ENCODE data around the gene JAM3. TPM values are rescaled to one million over a fixed set of nuclear protein-coding genes. Genes with fewer than 3 reads are reported as not detected.

Gene JAM3
- total and polyA plus RNA-seq, 2 of the 4 experiments (the other 2 are of a cell fraction): 38.0 to 71.5 TPM

DNA sequence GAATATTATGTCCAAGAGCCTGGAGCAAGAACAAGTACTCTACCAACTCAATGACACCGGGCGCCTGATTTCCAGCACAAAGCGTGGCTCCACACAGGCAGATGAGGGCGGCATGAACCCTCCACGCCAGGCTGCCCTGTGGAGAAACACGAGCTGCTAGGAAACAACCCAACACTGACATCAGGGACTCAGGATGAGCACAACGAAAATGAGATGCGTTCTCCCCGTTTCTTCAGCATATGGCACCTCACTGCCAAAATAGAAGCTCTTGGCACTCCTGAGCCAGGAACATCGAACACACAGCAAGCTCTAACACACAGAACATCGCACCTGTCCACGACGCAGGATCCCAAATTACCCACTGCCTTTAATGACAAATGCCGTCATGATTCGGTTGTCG lies 86.6 kb downstream of the JAM3 start:
- no peak overlapping the region for H4K5ac ChIP-seq (ENCODE audit: low read depth, low read length)
- no peak overlapping the region for H3K56ac ChIP-seq (ENCODE audit: extremely low read depth, insufficient read depth, low read length)
- no peaks in the 10 kb centered on the region; the same call in 1 of the 2 replicates for H4K20me1 ChIP-seq (ENCODE audit: insufficient read depth, low read length)
- ChIA-PET POLR2A (ENCODE audit: unreplicated experiment) (no interaction called here), CTCF (interaction anchor here (0.5 kb wide), 1 partner anchor 84 kb away, joined by 4 read pairs; no protein-coding TSS in a partner anchor)
- BruUV-seq (replicated peaks): no TSS peak
- H3K27ac ChIP-seq (ENCODE audit: insufficient read depth, low read length): no peak overlapping the region
- 79% methylated on average over 4 of the region's 16 CpGs; no CpG with 5 or more reads in 1 of the 2 experiments for WGBS, 2 experiments (ENCODE audit: extremely low coverage in 2 of 2, insufficient read length in 1 of 2)
- H4K91ac ChIP-seq (ENCODE audit: insufficient read depth, low read depth, low read length): no peak overlapping the region
- H2BK120ac ChIP-seq (ENCODE audit: low read depth, low read length): no peak overlapping the region
- 0 out of 4 replicates have a peak, but pooled peaks cover 0 to 3% of the 10 kb centered on the region in 2 experiments for H3K79me1 ChIP-seq (ENCODE audit: low read depth in 1 of 2, low read length in 2 of 2)
- no peak overlapping the region for H2AFZ ChIP-seq (replicated peaks; ENCODE audit: low read length, poor library complexity)
- no peak overlapping the region for H3K14ac ChIP-seq (replicated peaks; ENCODE audit: low read depth, low read length)
- H3K9me3 ChIP-seq (ENCODE audit: control insufficient read depth, insufficient read depth, low read length): no peaks in the 10 kb centered on the region
- no peak overlapping the region for H3K4ac ChIP-seq (ENCODE audit: low read depth, low read length)
- H2AK9ac ChIP-seq (replicated peaks; ENCODE audit: low read depth, low read length, poor library complexity): no peak overlapping the region
- peaks cover 3% of the 10 kb centered on the region; the same call in 1 of the 2 replicates for H3K4me1 ChIP-seq (ENCODE audit: control insufficient read depth, insufficient read depth, low read length)
- dilution Hi-C loops (cut with HindIII; ENCODE audit: low sequenced_read_pairs, unreplicated experiment): no loop called here
- no peak overlapping the region for H2BK15ac ChIP-seq (ENCODE audit: low read depth, low read length)
- peaks cover 38% of the 10 kb centered on the region for H3K36me3 ChIP-seq (ENCODE audit: control insufficient read depth, insufficient read depth, low read length)
- H4K8ac ChIP-seq (ENCODE audit: low read depth in 2 of 2, low read length in 2 of 2): no peak overlapping the region
- intact Hi-C loops (cut with micrococcal nuclease): no loop called here
- no peak overlapping the region for H3K4me3 ChIP-seq (ENCODE audit: insufficient read depth, low read depth, low read length)
- in situ Hi-C loops (cut with MboI; ENCODE audit: low sequenced_read_pairs): no loop called here
- H2BK20ac ChIP-seq (ENCODE audit: low read depth, low read length): no peak overlapping the region
- no peak for ATAC-seq (ENCODE audit: low read depth)
- H3K27me3 ChIP-seq (ENCODE audit: control insufficient read depth, insufficient read depth, low read length): no peaks in the 10 kb centered on the region
- H3K18ac ChIP-seq (ENCODE audit: low read depth, low read length): no peak overlapping the region
- H2AK5ac ChIP-seq (ENCODE audit: low read depth, low read length): no peak overlapping the region
- H3K9ac ChIP-seq (ENCODE audit: low read depth, low read length): no peak overlapping the region
- H3K23ac ChIP-seq (ENCODE audit: low read depth, low read length): no peak overlapping the region
- H3K4me2 ChIP-seq (ENCODE audit: low read depth, low read length): no peak overlapping the region
- no peaks in the 10 kb centered on the region for H3K9me1 ChIP-seq (ENCODE audit: insufficient read depth, low read length)
- DNase-seq: no peak
- H2BK5ac ChIP-seq (ENCODE audit: low read depth, low read length, poor library complexity, severe bottlenecking): no peak overlapping the region
- no peak for TF ChIP-seq SMC3 (IDR thresholded peaks at IDR 0.05; ENCODE audit: low read depth, low read length)
- no peak for TF ChIP-seq RCOR1 (IDR thresholded peaks at IDR 0.05; ENCODE audit: insufficient replicate concordance, low read length)
- TF ChIP-seq MXI1 (IDR thresholded peaks at IDR 0.05; ENCODE audit: borderline replicate concordance, low read depth, low read length): no peak
- TF ChIP-seq, protein P1, sequence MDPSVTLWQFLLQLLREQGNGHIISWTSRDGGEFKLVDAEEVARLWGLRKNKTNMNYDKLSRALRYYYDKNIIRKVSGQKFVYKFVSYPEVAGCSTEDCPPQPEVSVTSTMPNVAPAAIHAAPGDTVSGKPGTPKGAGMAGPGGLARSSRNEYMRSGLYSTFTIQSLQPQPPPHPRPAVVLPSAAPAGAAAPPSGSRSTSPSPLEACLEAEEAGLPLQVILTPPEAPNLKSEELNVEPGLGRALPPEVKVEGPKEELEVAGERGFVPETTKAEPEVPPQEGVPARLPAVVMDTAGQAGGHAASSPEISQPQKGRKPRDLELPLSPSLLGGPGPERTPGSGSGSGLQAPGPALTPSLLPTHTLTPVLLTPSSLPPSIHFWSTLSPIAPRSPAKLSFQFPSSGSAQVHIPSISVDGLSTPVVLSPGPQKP (IDR thresholded peaks at IDR 0.05; ENCODE audit: borderline replicate concordance, low read depth, low read length): no peak
- TF ChIP-seq RFX5 (IDR thresholded peaks at IDR 0.05; ENCODE audit: low read depth, low read length): no peak
- TF ChIP-seq, protein P2, sequence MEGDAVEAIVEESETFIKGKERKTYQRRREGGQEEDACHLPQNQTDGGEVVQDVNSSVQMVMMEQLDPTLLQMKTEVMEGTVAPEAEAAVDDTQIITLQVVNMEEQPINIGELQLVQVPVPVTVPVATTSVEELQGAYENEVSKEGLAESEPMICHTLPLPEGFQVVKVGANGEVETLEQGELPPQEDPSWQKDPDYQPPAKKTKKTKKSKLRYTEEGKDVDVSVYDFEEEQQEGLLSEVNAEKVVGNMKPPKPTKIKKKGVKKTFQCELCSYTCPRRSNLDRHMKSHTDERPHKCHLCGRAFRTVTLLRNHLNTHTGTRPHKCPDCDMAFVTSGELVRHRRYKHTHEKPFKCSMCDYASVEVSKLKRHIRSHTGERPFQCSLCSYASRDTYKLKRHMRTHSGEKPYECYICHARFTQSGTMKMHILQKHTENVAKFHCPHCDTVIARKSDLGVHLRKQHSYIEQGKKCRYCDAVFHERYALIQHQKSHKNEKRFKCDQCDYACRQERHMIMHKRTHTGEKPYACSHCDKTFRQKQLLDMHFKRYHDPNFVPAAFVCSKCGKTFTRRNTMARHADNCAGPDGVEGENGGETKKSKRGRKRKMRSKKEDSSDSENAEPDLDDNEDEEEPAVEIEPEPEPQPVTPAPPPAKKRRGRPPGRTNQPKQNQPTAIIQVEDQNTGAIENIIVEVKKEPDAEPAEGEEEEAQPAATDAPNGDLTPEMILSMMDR (conservative IDR thresholded peaks at IDR 0.05; ENCODE audit: low read depth, low read length): no peak
- TF ChIP-seq BHLHE40 (IDR thresholded peaks at IDR 0.05; ENCODE audit: low read depth, low read length): no peak
- TF ChIP-seq CEBPB (IDR thresholded peaks at IDR 0.05; ENCODE audit: low read depth, low read length): no peak
- no peak for TF ChIP-seq RAD21 (IDR thresholded peaks at IDR 0.05; ENCODE audit: low read length)
- no peak for TF ChIP-seq POLR2A (IDR thresholded peaks at IDR 0.05; ENCODE audit: low read depth, low read length)
- no peak for TF ChIP-seq MAFK (IDR thresholded peaks at IDR 0.05; ENCODE audit: low read depth, low read length)
- TF ChIP-seq CHD1 (IDR thresholded peaks at IDR 0.05; ENCODE audit: low read depth, low read length): no peak
- TF ChIP-seq MAZ (IDR thresholded peaks at IDR 0.05; ENCODE audit: borderline replicate concordance, low read depth, low read length): no peak
- TF ChIP-seq, protein P3, sequence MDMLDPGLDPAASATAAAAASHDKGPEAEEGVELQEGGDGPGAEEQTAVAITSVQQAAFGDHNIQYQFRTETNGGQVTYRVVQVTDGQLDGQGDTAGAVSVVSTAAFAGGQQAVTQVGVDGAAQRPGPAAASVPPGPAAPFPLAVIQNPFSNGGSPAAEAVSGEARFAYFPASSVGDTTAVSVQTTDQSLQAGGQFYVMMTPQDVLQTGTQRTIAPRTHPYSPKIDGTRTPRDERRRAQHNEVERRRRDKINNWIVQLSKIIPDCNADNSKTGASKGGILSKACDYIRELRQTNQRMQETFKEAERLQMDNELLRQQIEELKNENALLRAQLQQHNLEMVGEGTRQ (IDR thresholded peaks at IDR 0.05; ENCODE audit: low read depth, low read length): no peak
- TF ChIP-seq FOS (IDR thresholded peaks at IDR 0.05; ENCODE audit: low read depth, low read length): no peak
- no peak for TF ChIP-seq NFE2L2 (IDR thresholded peaks at IDR 0.05; ENCODE audit: low read depth, low read length)
